ENCODE results near the gene UQCR10.

UQCR10 gene

DNA sequence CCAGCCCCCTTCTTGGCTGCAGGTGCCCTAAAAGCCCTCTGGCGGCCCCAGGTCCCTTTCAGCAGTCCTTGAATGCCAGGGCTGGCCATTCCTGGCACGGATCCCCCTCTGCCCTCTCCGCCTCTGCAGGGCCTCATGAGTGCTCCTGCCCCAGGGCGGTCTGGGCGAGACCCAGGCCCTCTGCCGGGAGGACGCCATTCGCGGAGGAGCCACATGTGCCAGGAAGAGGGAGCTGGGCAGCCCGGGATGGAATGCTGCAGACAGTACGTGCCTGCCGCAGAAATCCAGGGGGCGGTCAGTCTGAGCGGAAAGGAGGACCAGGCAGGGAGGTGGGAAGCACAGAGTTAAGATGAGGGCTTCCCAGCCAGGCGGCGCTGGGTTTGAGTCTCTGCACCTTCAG, 44.6 kb upstream of the UQCR10 start:
- TF ChIP-seq, protein P1, sequence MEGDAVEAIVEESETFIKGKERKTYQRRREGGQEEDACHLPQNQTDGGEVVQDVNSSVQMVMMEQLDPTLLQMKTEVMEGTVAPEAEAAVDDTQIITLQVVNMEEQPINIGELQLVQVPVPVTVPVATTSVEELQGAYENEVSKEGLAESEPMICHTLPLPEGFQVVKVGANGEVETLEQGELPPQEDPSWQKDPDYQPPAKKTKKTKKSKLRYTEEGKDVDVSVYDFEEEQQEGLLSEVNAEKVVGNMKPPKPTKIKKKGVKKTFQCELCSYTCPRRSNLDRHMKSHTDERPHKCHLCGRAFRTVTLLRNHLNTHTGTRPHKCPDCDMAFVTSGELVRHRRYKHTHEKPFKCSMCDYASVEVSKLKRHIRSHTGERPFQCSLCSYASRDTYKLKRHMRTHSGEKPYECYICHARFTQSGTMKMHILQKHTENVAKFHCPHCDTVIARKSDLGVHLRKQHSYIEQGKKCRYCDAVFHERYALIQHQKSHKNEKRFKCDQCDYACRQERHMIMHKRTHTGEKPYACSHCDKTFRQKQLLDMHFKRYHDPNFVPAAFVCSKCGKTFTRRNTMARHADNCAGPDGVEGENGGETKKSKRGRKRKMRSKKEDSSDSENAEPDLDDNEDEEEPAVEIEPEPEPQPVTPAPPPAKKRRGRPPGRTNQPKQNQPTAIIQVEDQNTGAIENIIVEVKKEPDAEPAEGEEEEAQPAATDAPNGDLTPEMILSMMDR (IDR thresholded peaks at IDR 0.05; ENCODE audit: insufficient read depth, missing control alignments), result no peak
- DNase-seq (ENCODE audit: insufficient read length, low spot score), result no peak
- FAIRE-seq, result no peak

DNA sequence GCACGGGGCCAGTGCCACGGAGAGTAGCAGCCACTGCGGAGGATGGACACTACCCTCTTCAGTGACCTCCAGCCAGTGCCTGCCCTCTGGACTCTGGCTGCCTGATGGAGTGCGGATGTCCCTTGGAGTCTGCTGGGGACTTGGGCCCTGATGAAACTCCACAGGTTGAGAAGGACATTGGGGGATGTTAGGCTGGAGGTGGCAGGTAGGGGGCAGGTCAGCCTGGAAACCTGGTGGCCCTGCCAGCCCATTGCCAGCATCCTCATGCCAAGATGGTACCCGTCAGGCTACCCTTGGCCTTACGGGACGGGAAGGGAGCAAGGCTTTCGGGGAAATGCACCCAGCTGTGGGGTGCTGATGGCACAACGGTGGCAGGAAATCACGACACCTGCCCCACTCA, 43.4 kb upstream of the UQCR10 start:
- no peak for FAIRE-seq
- TF ChIP-seq, protein P1 (IDR thresholded peaks at IDR 0.05; ENCODE audit: insufficient read depth, missing control alignments), result no peak
- DNase-seq (ENCODE audit: insufficient read length, low spot score), result no peak

DNA sequence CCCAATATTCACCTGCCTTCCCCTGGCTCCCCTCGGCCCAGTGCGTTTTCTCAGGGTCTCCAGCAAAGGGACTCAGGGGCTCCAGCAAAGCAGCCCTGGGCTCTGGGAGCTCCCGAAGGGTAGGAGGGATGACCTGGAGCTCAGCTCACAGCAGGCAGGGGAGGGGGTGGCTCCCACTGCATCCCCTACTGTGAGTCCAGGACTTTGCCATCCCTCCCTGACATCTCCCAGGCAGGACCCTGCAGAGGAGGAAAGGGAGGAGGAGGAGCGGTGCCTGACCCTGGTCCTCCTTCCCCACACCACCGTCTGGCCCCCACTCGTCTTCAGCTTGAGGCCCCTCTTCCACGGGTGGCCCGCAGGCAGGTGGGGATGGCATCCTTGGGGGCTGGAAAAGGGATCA, 42.3 kb upstream of the UQCR10 start:
- FAIRE-seq, result no peak
- TF ChIP-seq, protein P1 (IDR thresholded peaks at IDR 0.05; ENCODE audit: insufficient read depth, missing control alignments), result no peak
- DNase-seq (ENCODE audit: insufficient read length, low spot score), result no peak

DNA sequence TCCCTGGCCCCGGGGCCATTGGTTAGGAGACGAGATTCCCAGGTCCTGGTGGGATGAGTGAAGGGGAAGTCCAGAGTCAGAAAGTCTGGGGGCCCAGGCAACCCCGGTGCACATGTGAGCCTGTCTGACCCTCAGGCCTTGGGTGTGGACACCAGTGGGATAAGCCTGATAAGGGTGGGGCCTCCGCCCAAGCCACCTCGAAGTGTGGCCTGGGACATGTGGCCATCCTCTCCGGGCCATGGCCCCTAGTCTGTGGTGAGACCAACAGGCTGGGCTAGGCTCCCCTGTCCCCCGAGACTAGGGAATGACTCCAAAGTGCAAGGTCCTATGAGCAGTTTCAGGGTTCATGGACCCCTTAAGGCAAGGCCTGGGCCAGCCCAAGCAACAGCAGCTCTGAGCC, 41.1 kb upstream of the UQCR10 start:
- no peak for DNase-seq (ENCODE audit: insufficient read length, low spot score)
- no peak for FAIRE-seq
- TF ChIP-seq, protein P1 (IDR thresholded peaks at IDR 0.05; ENCODE audit: insufficient read depth, missing control alignments), result no peak

DNA sequence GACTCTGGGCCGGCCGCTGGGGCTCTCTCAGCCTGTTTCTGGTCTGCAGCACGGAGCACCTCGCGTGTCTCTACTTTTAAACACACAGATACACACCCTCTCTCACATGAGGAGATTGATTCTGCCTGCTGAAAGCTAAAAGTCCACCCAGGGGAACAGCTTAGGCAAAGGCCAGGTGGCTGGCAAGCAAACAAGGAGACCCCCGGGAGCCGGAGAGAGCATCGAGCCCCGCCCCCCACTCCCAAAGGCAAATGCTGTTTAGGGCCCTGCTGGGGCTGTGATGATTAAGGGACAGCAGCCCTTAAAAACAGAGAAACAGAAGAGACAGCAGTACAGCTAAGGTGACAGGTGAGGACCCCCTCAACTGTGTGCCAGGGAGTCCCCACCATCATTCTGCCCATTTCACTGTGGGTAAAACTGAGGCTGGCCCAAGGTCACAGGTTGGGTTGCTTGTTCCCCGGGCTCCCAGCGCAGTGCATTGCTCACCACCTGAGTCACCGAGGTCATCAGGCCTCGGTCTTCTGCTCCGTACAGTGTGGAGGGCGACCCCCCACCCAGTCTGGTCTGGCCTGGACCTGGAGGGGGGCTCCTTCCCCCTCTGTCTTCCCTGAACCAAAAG, 40.5 kb upstream of the UQCR10 start:
- DNase-seq (ENCODE audit: insufficient read length, low spot score), result no peak
- no peak for FAIRE-seq
- TF ChIP-seq, protein P1 (IDR thresholded peaks at IDR 0.05; ENCODE audit: insufficient read depth, missing control alignments), result no peak

DNA sequence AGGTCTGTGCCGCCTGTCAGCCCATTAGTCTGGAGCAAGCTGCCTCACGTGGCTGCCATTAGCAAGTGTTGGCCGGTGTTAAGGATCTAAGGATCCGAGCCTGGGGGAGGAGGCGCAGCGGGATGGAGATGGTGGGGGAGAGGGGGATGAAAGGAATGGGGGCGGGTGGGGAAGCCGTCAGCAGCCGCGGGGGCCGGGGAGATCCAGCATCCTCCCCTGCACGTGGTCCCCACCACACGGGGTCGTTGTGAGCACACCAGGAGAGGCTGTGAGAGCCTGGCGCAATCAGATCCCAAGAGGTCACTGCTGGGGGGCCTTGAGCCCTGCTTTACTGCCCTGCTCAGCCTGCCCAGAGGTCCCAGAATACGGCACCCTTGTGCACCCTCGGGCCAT, 40.0 kb upstream of the UQCR10 start:
- TF ChIP-seq, protein P1 (IDR thresholded peaks at IDR 0.05; ENCODE audit: insufficient read depth, missing control alignments), result peak; percentile 41
- FAIRE-seq (no peak), DNase-seq (ENCODE audit: insufficient read length, low spot score) (no peak)

DNA sequence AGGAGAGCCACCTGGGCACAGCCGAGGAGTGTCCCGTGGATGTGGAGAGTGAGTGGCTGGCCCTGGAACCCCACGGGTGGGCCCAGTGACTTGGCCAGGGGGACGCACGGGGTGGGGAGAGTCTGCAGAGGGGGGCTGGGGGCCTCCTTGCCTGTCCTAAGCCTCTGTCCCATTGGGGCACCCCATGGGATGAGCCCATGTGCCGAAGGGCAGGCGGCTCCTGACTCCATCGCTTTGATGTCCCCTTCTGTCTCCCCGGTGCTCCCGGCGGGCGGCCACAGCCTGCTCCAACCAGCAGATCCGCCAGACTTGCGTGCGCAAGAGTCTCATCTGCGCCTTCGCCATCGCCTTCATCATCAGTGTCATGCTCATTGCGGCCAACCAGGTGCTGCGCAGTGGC, 38.0 kb upstream of the UQCR10 start:
- FAIRE-seq (no peak), DNase-seq (ENCODE audit: insufficient read length, low spot score) (no peak)
- TF ChIP-seq, protein P1 (IDR thresholded peaks at IDR 0.05; ENCODE audit: insufficient read depth, missing control alignments), result no peak

All from D721Med (cell line).